ENCODE data around the gene MAMLD1.
A peak's percentile ranks its signal among the peaks of the same experiment; 100 is the strongest.

MAMLD1 gene

DNA sequence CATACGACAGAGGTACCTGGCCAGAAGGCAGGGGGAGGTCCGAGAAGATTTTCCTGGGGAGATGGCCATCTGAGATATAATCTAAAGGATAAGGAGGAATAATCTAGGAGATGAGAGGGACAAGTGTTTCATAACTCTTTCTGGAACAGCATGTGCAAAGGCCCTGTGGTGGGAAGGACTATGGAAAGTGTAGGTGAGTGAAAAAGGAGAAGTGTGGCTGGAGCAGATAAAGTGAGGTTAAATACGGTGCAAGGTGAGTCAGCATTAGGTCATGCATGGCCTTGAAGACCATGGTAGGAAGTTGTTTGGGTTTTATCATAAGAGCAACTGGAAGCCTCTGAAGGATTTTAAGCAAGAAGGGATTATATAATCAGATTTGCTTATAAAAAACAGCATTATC, 170.7 kb downstream of the MAMLD1 start:
- Histone ChIP-seq H3K36me3 (ENCODE audit: control insufficient read depth, low read length) (no peaks in the 10 kb centered on the region), H3F3A (ENCODE audit: control insufficient read depth, insufficient read depth) (no peaks in the 10 kb centered on the region), H4K20me1 (ENCODE audit: control insufficient read depth, insufficient read depth, low read depth, low read length) (no peaks in the 10 kb centered on the region), H3K9me2 (replicated peaks; ENCODE audit: control insufficient read depth, low read length) (no peaks in the 10 kb centered on the region), H3K4me3 (ENCODE audit: low read length) (no peak overlapping the region), H3K9me3 (ENCODE audit: control insufficient read depth, insufficient read depth, low read length) (no peaks in the 10 kb centered on the region), H3K4me2 (ENCODE audit: low read length) (no peak overlapping the region), H3K27me3 (ENCODE audit: control insufficient read depth, low read length) (no peaks in the 10 kb centered on the region), H3K27ac (ENCODE audit: low read depth, low read length) (no peak overlapping the region), H3K79me2 (ENCODE audit: control insufficient read depth, low read length) (no peaks in the 10 kb centered on the region), H3K4me1 (ENCODE audit: control insufficient read depth, low read length) (no peaks in the 10 kb centered on the region)
- TF ChIP-seq, protein P1, sequence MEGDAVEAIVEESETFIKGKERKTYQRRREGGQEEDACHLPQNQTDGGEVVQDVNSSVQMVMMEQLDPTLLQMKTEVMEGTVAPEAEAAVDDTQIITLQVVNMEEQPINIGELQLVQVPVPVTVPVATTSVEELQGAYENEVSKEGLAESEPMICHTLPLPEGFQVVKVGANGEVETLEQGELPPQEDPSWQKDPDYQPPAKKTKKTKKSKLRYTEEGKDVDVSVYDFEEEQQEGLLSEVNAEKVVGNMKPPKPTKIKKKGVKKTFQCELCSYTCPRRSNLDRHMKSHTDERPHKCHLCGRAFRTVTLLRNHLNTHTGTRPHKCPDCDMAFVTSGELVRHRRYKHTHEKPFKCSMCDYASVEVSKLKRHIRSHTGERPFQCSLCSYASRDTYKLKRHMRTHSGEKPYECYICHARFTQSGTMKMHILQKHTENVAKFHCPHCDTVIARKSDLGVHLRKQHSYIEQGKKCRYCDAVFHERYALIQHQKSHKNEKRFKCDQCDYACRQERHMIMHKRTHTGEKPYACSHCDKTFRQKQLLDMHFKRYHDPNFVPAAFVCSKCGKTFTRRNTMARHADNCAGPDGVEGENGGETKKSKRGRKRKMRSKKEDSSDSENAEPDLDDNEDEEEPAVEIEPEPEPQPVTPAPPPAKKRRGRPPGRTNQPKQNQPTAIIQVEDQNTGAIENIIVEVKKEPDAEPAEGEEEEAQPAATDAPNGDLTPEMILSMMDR (IDR thresholded peaks at IDR 0.05; ENCODE audit: low read depth, low read length, poor library complexity, severe bottlenecking) = no peak
- TF ChIP-seq EZH2phosphoT487 (IDR thresholded peaks at IDR 0.05; ENCODE audit: borderline replicate concordance, low read length) = no peak

- H3K79me2 ChIP-seq (ENCODE audit: control insufficient read depth, low read length) = no peaks in the 10 kb centered on the region
- H3K9me2 ChIP-seq (replicated peaks; ENCODE audit: control insufficient read depth, low read length) = no peaks in the 10 kb centered on the region
- TF ChIP-seq, protein P1 (IDR thresholded peaks at IDR 0.05; ENCODE audit: low read depth, low read length, poor library complexity, severe bottlenecking) = peak; percentile 28
- no peak for TF ChIP-seq EZH2phosphoT487 (IDR thresholded peaks at IDR 0.05; ENCODE audit: borderline replicate concordance, low read length)
- no peaks in the 10 kb centered on the region for H3K4me1 ChIP-seq (ENCODE audit: control insufficient read depth, low read length)
- no peak overlapping the region for H3K4me2 ChIP-seq (ENCODE audit: low read length)
- no peaks in the 10 kb centered on the region for H3K9me3 ChIP-seq (ENCODE audit: control insufficient read depth, insufficient read depth, low read length)
- H3K4me3 ChIP-seq (ENCODE audit: low read length) = no peak overlapping the region
- no peaks in the 10 kb centered on the region for H3K36me3 ChIP-seq (ENCODE audit: control insufficient read depth, low read length)
- no peak overlapping the region for H3K27ac ChIP-seq (ENCODE audit: low read depth, low read length)
- H3F3A ChIP-seq (ENCODE audit: control insufficient read depth, insufficient read depth) = no peaks in the 10 kb centered on the region
- no peaks in the 10 kb centered on the region for H3K27me3 ChIP-seq (ENCODE audit: control insufficient read depth, low read length)
- H4K20me1 ChIP-seq (ENCODE audit: control insufficient read depth, insufficient read depth, low read depth, low read length) = no peaks in the 10 kb centered on the region
Observed at GRCh38 chrX:150536455-150537116, 173.5 kb downstream of the MAMLD1 start.

- Histone ChIP-seq H3K27ac (ENCODE audit: low read depth, low read length) (no peak overlapping the region), H3K27me3 (ENCODE audit: control insufficient read depth, low read length) (no peaks in the 10 kb centered on the region), H3K36me3 (ENCODE audit: control insufficient read depth, low read length) (no peaks in the 10 kb centered on the region), H4K20me1 (ENCODE audit: control insufficient read depth, insufficient read depth, low read depth, low read length) (no peaks in the 10 kb centered on the region), H3K4me1 (ENCODE audit: control insufficient read depth, low read length) (no peaks in the 10 kb centered on the region), H3K4me3 (ENCODE audit: low read length) (no peak overlapping the region), H3K9me3 (ENCODE audit: control insufficient read depth, insufficient read depth, low read length) (no peaks in the 10 kb centered on the region), H3K79me2 (ENCODE audit: control insufficient read depth, low read length) (no peaks in the 10 kb centered on the region), H3K4me2 (ENCODE audit: low read length) (no peak overlapping the region), H3K9me2 (replicated peaks; ENCODE audit: control insufficient read depth, low read length) (no peaks in the 10 kb centered on the region), H3F3A (ENCODE audit: control insufficient read depth, insufficient read depth) (no peaks in the 10 kb centered on the region)
- no peak for TF ChIP-seq EZH2phosphoT487 (IDR thresholded peaks at IDR 0.05; ENCODE audit: borderline replicate concordance, low read length)
- TF ChIP-seq, protein P1 (IDR thresholded peaks at IDR 0.05; ENCODE audit: low read depth, low read length, poor library complexity, severe bottlenecking) = no peak
Observed at GRCh38 chrX:150537851-150538250, 174.7 kb downstream of the MAMLD1 start.
